SJCRH30 (cell line): Measurements from ENCODE around the gene FLT4. TPM values are rescaled to one million over a fixed set of nuclear protein-coding genes. Genes with fewer than 3 reads are reported as not detected.

Experiments
- DNase-seq, 2 experiments: peaks; one replicate each; pipeline ENCODE4 v3.0.0-alpha.2; 2015 to 2020
- H3K27ac ChIP-seq: fragments of 250-450 bp; sonication (Bioruptor Pico); 2 replicates; pipeline ENCODE4 v1.5.1; 2020; ENCODE audit warnings: mild to moderate bottlenecking, moderate library complexity
- H3K27me3 ChIP-seq: fragments of 250-450 bp; sonication (Bioruptor Pico); 2 replicates; pipeline ENCODE4 v1.5.1; 2020; ENCODE audit warnings: mild to moderate bottlenecking, moderate library complexity
- H3K36me3 ChIP-seq: fragments of 250-450 bp; sonication (Bioruptor Pico); 2 replicates; pipeline ENCODE4 v1.5.1; 2020; ENCODE audit warnings: mild to moderate bottlenecking, moderate library complexity
- H3K4me1 ChIP-seq: fragments of 250-450 bp; sonication (Bioruptor Pico); 2 replicates; pipeline ENCODE4 v1.5.1; 2020; ENCODE audit warnings: mild to moderate bottlenecking, moderate library complexity
- H3K4me3 ChIP-seq: fragments of 250-450 bp; sonication (Bioruptor Pico); 2 replicates; pipeline ENCODE4 v1.5.1; 2020; ENCODE audit warnings: mild to moderate bottlenecking, moderate library complexity
- H3K9me3 ChIP-seq: fragments of 250-450 bp; sonication (Bioruptor Pico); replicated peaks from 2 replicates; pipeline ENCODE4 v1.5.1; 2020; ENCODE audit warnings: mild to moderate bottlenecking, moderate library complexity
- total RNA-seq: library from RNA; depleted of rRNA; stranded (reverse); fragments of >200 nt; shearing (Covaris generic); gene quantifications from 2 replicates; pipeline ENCODE4 v1.2.3, GENCODE V29; 2014

The FLT4 gene
- total RNA-seq, 1 experiment from 2014 or later = 0.08 TPM

DNA sequence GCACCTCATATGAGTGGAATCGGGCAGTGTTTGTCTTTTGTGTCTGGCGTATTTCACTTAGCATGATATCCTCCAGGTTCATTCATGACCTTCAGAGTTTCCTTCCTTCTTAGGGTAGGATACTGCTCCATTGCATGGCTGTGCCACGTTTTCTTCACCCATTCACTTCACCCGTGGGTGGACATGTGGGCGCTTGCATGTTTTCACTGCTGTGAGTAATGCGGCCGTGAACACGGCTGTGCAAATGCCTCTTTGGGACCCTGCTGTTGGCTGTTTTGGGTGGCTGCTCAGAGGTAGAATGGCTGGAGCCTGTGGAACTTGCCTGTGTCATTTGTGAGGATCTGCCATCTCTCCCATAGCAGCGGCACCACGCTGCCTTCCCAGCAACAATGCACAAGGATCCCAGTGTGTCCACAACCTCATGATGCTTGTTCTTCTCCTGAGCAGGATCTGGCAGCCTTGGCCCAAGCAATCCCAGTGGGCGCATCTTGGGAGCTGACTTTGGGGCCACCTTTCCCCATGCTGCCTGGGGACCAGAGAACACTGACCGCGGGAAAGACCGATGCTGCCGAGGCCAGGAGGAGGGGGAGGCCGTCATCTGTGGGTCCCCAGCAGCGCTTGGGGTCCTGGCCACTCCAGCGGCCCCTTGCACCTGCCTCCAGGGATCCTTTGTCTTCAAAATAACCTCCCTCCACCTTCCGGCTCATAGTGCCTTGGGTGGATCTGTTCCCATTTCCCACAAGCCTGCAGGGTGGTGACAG, 55.8 kb downstream of the FLT4 start:
- no peak for DNase-seq
- H3K9me3 ChIP-seq = no peaks in the 10 kb centered on the region
- H3K4me1 ChIP-seq = no peaks in the 10 kb centered on the region
- H3K27me3 ChIP-seq = no peaks in the 10 kb centered on the region
- no peak overlapping the region for H3K27ac ChIP-seq
- no peak overlapping the region for H3K4me3 ChIP-seq
- H3K36me3 ChIP-seq = no peaks in the 10 kb centered on the region

DNA sequence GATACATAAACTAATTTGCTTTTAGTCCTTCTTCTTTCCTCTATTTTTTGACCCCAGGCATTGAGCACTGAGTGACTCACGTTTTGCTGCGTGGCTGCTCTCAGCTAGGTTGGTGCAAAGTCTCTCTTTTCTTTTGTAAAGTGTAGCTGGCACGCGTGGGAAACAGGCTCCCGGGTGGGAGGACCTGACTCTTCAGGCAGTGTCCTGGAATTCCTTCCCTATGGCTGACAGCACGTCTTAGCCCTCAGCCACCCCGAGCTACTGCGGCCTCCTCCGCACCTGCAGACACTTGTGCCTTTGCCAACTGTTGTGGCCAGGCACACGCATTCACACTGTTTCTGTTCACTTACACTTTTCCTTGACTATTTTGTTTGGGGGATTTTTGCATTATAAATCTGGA, 57.2 kb downstream of the FLT4 start:
- H3K9me3 ChIP-seq = no peaks in the 10 kb centered on the region
- DNase-seq = no peak
- H3K36me3 ChIP-seq = no peaks in the 10 kb centered on the region
- H3K27ac ChIP-seq = no peak overlapping the region
- no peaks in the 10 kb centered on the region for H3K4me1 ChIP-seq
- no peaks in the 10 kb centered on the region for H3K27me3 ChIP-seq
- no peak overlapping the region for H3K4me3 ChIP-seq

DNA sequence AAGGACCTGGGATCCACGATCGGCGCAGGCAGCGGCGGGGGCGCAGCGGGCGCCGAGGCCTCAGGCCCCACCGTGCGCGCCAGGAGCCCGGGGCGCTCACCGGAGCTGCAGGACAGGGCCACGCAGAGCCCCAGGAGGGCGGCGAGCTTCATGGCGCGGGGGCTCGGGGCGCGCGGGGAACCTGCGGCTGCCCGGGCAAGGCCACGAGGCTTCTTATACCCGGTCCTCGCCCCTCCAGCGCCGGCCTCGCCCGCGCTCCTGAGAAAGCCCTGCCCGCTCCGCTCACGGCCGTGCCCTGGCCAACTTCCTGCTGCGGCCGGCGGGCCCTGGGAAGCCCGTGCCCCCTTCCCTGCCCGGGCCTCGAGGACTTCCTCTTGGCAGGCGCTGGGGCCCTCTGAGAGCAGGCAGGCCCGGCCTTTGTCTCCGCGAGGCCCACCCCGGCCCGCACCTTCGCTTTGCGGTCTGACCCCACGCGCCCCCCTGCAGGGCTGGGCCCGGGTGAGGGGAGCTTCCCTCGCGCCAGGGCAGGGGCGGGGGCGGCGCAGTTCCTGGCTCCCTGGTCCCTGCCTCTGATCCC, 58.0 kb downstream of the FLT4 start, which contains the start of gene SCGB3A1:
TSS of gene SCGB3A1 (minus strand) at position 189 of the 577 bp plus-strand sequence. CDS start at position 152, 37 bp downstream.
- no peaks in the 10 kb centered on the region for H3K9me3 ChIP-seq
- H3K4me3 ChIP-seq = no peak within 1 kb of the TSS
- no peak within 1 kb of the TSS for H3K27ac ChIP-seq
- no peaks in the 10 kb centered on the region for H3K4me1 ChIP-seq
- no peaks in the 10 kb centered on the region for H3K36me3 ChIP-seq
- DNase-seq = no peak
- no peaks in the 10 kb centered on the region for H3K27me3 ChIP-seq

DNA sequence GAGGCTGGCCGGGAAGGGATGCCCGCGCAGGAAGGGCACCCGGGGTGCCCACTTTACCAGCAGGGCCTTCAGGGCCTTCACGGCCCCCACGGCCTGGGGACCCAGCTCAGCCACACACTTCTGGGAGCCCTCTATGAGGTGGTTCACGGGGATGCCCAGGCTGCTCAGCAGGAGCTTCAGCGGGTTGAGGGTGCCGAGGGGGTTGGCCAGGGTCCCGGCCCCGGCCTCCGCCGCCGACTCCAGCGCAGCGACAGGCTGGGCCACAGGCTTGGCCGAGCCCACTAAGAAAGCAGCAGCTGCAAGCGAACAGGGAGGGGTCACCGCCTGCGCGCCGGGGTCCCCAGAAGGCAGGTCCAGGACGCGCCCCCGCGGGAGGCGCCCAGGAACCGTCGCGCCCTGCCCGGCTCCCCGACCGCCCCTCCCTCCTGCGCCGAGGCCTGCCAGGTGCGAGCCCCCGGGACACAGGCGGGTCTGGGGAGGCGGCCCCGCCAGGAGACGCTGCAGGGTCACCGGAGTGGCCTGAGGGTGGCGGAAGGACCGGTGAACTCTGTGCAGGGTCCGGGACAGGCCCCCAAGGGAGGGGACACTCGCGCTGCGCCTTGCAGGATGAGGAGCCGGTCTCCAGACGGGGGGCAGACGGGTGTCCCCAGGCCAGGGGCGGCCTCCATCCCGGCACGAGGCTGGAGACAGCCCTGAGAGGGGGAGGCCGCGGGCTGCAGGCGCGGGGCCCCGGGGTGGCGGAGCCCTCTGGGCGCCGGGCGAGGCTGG, 58.7 kb downstream of the FLT4 start:
- DNase-seq = no peak
- H3K9me3 ChIP-seq = no peaks in the 10 kb centered on the region

DNA sequence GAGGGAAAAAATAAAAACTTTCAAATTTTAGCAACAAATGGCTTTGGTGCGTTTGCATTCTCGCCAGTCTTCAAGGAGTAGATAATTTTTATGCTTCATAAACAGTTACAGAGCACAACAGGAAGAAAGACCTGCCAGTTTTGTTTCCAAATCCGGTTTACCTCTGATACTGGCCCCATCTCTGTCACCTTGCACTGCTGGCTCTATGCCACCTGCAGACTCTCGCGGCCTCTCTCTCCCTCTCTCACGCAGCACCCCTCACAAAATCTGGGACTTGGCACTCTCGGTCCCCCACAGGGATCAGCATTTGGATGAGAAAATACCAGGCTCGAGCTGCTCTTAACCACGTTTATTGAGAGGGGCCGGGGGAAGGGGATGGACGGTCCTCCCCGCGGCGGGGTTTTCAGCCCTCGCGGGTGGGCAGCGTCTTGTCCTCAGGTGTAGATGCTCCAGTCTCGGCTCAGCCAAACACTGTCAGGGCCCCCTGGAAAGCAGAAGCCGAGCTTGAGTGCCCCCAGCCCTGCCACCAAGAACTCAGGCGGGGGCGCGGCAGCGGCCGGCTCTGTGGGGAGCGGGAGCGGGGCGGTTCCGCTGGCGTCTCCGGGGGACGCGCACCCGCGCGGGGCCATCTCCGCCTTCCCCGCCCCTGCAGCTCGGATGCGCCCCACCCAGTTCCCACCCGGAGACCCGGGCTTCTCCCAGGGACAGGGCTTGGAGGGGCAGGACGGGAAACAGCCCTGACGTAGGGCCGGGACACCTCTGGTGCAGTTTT, 59.4 kb downstream of the FLT4 start:
- DNase-seq = no peak
- Histone ChIP-seq H3K4me1 (no peaks in the 10 kb centered on the region), H3K36me3 (no peaks in the 10 kb centered on the region), H3K27ac (no peak overlapping the region), H3K9me3 (no peaks in the 10 kb centered on the region), H3K4me3 (no peak overlapping the region), H3K27me3 (no peaks in the 10 kb centered on the region)

More for the DNA sequence above, 58.7 kb downstream of the FLT4 start:
- Histone ChIP-seq H3K4me1 (no peaks in the 10 kb centered on the region), H3K27ac (no peak overlapping the region), H3K27me3 (no peaks in the 10 kb centered on the region), H3K4me3 (no peak overlapping the region), H3K36me3 (no peaks in the 10 kb centered on the region)

DNA sequence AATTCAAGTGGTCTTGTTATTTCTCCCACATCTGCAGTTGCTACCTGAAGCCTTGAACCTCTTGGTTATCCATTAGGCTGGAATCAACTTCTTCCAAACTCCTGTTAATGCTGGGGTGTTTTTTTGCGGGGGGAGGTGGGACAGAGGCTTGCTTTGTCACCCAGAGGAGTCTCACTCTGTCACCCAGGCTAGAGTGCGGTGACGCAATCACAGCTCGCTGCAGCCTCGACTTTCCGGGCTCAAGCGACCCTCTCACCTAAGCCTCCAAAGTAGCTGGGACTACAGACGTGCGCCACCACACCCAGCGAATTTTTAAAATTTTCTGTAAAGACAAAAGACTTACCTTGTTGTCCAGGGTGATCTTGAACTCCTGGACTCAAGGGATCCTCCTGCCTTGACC, 62.5 kb downstream of the FLT4 start:
- no peaks in the 10 kb centered on the region for H3K27me3 ChIP-seq
- H3K9me3 ChIP-seq = no peaks in the 10 kb centered on the region
- H3K36me3 ChIP-seq = no peaks in the 10 kb centered on the region
- H3K27ac ChIP-seq = no peak overlapping the region
- no peak for DNase-seq
- H3K4me3 ChIP-seq = no peak overlapping the region
- no peaks in the 10 kb centered on the region for H3K4me1 ChIP-seq

DNA sequence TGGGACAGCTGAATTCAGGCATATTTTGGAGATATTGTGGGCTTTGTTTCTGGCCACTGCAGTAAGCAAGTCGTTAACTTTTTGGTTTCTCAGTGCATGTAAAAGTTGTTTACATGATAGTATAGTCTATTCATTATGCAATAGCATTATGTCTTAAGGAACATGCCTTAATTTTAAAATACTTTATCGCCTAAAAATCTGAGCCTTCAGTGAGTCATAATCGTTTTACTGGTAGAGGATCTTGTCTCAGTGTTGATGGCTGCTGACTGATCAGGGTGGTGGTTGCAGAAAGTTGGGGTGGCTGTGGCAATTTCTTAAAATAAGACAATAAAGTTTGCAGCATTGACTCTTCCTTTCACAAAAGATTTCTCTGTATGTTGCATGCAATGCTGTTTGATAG, 63.2 kb downstream of the FLT4 start:
- Histone ChIP-seq H3K4me1 (no peaks in the 10 kb centered on the region), H3K9me3 (no peaks in the 10 kb centered on the region), H3K27me3 (no peaks in the 10 kb centered on the region), H3K36me3 (no peaks in the 10 kb centered on the region), H3K4me3 (no peak overlapping the region), H3K27ac (no peak overlapping the region)
- DNase-seq = no peak

DNA sequence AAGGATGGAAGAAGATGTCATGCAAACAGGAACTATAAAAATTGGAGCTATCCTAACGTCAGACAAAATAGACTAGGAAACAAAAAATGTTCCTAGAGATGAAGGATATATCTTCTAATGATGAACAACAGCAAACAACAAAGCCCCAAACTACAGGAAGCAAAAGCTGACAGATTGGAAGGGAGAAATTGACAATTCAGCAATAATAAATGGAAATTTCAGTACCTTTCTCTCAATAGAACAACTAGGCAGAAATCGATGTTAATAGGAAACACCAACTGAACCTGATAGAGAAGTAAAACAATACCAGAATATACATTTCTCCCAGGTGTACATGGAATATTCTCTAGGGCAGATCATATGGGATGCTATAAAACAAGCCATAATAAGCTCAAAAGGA, 65.7 kb downstream of the FLT4 start:
- no peak overlapping the region for H3K4me3 ChIP-seq
- H3K4me1 ChIP-seq = no peaks in the 10 kb centered on the region
- no peak for DNase-seq
- H3K36me3 ChIP-seq = no peaks in the 10 kb centered on the region
- H3K27ac ChIP-seq = no peak overlapping the region
- 0 out of 2 replicates have a peak, but pooled peaks cover 4% of the 10 kb centered on the region for H3K9me3 ChIP-seq
- no peaks in the 10 kb centered on the region for H3K27me3 ChIP-seq

DNA sequence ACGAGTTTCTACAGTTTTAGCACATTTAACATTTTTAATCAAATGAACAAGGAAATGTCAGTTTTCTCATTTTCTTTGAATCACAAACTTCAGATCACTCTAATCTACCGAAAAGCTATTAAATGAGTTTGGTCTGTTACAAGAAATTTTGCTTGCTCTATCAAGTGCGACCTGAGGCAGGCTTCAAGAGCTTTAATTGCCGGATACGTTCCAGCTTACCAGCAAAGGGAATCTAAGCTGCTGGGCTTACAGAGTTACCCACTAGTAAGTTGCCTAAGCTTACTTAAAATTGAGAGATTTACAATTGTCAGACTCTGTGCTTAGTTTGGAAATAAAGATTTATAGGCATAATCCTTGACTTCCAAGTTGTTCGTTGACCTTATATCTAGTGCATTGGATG, 68.7 kb downstream of the FLT4 start:
- H3K4me1 ChIP-seq = no peaks in the 10 kb centered on the region
- no peaks in the 10 kb centered on the region for H3K27me3 ChIP-seq
- H3K36me3 ChIP-seq = peaks cover 25% of the 10 kb centered on the region
- no peak overlapping the region for H3K4me3 ChIP-seq
- 0 out of 2 replicates have a peak, but pooled peaks cover 4% of the 10 kb centered on the region for H3K9me3 ChIP-seq
- DNase-seq = no peak
- H3K27ac ChIP-seq = no peak overlapping the region

DNA sequence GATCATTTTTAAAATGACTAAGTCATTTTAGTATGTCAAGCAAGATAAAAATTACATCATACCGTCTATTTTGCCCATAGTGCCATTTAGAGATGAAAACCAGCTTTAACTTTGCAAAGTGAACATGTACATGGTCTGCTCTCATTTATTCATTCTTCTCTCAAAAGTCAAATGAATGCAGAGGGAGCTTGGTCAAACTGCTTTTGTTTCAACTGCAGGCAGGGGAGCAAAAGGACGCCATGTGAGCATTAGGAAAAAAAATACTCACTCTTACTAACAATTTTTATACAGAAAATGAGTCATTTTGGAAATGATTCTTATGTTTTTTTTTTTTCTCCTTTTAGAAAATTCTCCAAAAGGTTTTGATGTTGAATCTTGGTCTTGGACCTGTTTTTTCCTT, 73.8 kb downstream of the FLT4 start:
- no peaks in the 10 kb centered on the region for H3K4me1 ChIP-seq
- no peak overlapping the region for H3K27ac ChIP-seq
- no peak for DNase-seq
- H3K9me3 ChIP-seq = 0 out of 2 replicates have a peak, but pooled peaks cover under 1% of the 10 kb centered on the region
- H3K36me3 ChIP-seq = peaks cover 72% of the 10 kb centered on the region
- H3K27me3 ChIP-seq = no peaks in the 10 kb centered on the region
- no peak overlapping the region for H3K4me3 ChIP-seq

DNA sequence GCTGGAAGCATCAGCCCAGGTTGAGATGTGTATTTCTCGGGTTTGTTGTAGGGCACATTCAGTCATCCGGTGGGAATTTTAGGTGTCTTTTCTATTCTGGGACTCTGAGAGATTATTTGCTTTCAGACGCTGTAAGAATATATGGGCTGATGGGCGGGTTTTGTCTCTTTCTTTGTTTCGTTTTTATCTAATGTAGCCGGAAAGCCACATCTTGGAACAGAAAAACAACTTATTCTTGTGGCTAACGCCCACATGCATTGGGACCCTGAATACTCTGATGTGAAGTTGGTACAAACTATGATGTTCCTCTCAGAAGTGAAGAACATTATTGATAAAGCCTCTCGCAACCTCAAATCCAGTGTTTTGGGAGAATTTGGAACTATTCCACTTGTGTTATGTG, 80.5 kb downstream of the FLT4 start:
- Histone ChIP-seq H3K9me3 (peaks cover 4% of the 10 kb centered on the region; the same call in 1 of the 2 replicates), H3K27ac (no peak overlapping the region), H3K27me3 (no peaks in the 10 kb centered on the region), H3K4me3 (no peak overlapping the region), H3K36me3 (peaks cover 88% of the 10 kb centered on the region), H3K4me1 (no peaks in the 10 kb centered on the region)
- DNase-seq = no peak

DNA sequence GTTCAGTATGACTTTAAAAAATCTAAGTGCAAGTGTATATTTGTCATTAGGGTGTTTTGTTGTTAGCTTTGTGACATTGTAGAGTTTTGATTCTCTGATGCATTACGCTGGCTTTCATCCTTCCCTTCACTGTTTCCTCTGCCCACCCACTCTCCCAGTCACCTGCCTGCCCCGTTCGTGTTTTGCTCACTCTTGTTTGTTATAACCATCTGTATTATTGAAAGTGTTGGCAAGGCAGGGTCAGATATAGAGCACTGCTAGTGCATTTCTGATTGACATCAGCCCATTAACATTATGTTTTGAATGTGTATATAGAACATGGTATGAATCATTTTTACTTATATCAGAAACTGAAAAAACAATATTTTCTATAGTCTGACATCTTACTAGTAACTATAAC, 85.4 kb downstream of the FLT4 start:
- peaks cover 61% of the 10 kb centered on the region for H3K36me3 ChIP-seq
- DNase-seq = no peak
- H3K27ac ChIP-seq = no peak overlapping the region
- no peaks in the 10 kb centered on the region for H3K4me1 ChIP-seq
- no peak overlapping the region for H3K4me3 ChIP-seq
- peaks cover 4% of the 10 kb centered on the region; the same call in 1 of the 2 replicates for H3K9me3 ChIP-seq
- H3K27me3 ChIP-seq = no peaks in the 10 kb centered on the region

DNA sequence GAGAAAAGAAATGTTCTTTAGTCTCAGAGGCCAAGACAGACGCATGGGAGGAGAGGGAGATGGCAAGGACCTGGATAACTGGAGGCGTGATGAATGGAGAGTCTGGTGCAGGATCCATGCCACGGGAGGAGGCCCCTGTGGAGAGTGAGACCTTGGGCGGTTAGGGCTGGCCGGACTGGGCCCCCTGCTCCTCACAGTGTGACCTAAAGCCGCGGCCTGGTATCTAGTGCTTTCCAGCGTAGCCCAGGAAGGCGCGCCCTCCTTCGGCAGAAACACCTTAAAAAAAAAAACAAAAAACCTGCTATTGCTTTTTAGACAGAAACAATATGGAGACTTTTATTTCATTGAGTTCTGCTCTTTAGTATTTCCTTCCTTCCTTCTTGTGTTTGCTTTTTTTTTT, 91.2 kb downstream of the FLT4 start:
- DNase-seq = no peak
- Histone ChIP-seq H3K4me3 (no peak overlapping the region), H3K9me3 (no peaks in the 10 kb centered on the region), H3K36me3 (peaks cover 26% of the 10 kb centered on the region), H3K27ac (no peak overlapping the region), H3K4me1 (no peaks in the 10 kb centered on the region), H3K27me3 (no peaks in the 10 kb centered on the region)

DNA sequence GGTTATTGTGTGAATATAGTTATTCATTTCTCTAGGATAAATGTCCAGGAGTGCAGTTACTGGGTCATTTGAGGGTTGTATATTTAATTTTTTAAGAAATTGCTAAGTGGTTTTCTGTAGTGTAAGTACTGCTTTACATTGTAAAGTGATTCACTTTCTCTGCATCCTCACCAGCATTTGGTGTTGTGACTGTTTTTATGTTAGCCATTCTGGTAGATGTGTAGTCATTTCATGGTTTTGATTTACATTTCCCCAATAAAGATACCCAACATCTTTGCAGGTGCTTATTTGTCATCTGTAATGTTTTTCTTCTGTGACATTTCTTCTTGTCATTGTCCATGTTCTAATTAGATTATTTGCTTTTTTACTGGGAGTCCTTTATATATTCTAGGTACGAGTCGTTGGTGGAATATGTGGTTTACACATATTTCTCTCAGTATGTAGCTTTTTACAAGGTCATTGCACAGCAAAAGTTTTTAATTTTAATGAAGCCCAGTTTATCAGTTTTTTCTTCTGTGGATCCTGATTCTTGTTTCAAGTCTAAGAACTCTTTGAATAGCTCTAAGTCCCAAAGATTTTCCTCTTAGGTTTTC, 92.1 kb downstream of the FLT4 start:
- DNase-seq = no peak
- peaks cover 26% of the 10 kb centered on the region for H3K36me3 ChIP-seq
- no peak overlapping the region for H3K4me3 ChIP-seq
- no peaks in the 10 kb centered on the region for H3K27me3 ChIP-seq
- no peak overlapping the region for H3K27ac ChIP-seq
- no peaks in the 10 kb centered on the region for H3K4me1 ChIP-seq
- H3K9me3 ChIP-seq = no peaks in the 10 kb centered on the region
